GM12878 (cell line): ENCODE data around the gene ZNF32. TPM values are rescaled to one million over a fixed set of nuclear protein-coding genes. Genes with fewer than 3 reads are reported as not detected.

ENCODE experiments used
- ATAC-seq: fragments of 200-7000 bp; cut with Tn5 transposase; 3 replicates; pipeline ENCODE4 v1.9.1; 2020; ENCODE audit warnings: mild to moderate bottlenecking, moderate library complexity
- BruUV-seq: library from RNA; stranded (reverse); fragments of 400-500 nt; replicated peaks from 2 replicates; lab custom pipeline; 2021; lab: Mats Ljungman, UMichigan
- CTCF ChIA-PET: fragments of 300-600 bp; sonication (Branson Sonifier 250); formaldehyde crosslinking; extraction: SDS; loops from one replicate; lab custom pipeline; 2021; ENCODE audit warnings: inconsistent platforms; lab: Yijun Ruan, JAX
- POLR2A ChIA-PET: fragments of 350-600 bp; formaldehyde crosslinking; extraction: SDS; loops from one replicate; lab custom pipeline; 2021; ENCODE audit warnings: inconsistent platforms; lab: Charles Lee
- RAD21 ChIA-PET: fragments of 300-600 bp; sonication (Branson Sonifier 250); formaldehyde crosslinking; loops from one replicate; lab custom pipeline; 2023; ENCODE audit warnings: antibody characterized with exemption; ENCODE audit not compliant: unreplicated experiment; lab: Charles Lee
- SMC1A ChIA-PET: fragments of 300-600 bp; sonication (Branson Sonifier 250); formaldehyde crosslinking; loops from one replicate; lab custom pipeline; 2023; ENCODE audit not compliant: unreplicated experiment, uncharacterized antibody; lab: Charles Lee
- DNase-seq: peaks from one replicate; pipeline ENCODE4 v3.0.0-alpha.2; 2011; ENCODE audit warnings: low read depth, low spot score
- FAIRE-seq: peaks from 3 replicates; lab custom pipeline; 2011; peaks lifted over from hg19 to GRCh38; lab: Jason Lieb, UNC
- H2AFZ ChIP-seq: 2 replicates; pipeline ENCODE4 v1.6.0; 2011; ENCODE audit warnings: low read depth, low read length, control low read depth; ENCODE audit not compliant: control insufficient read depth
- H3K27ac ChIP-seq: 2 replicates; pipeline ENCODE4 v1.5.1; 2011; ENCODE audit warnings: control low read depth; ENCODE audit not compliant: control insufficient read depth, insufficient read depth
- H3K27me3 ChIP-seq, 2 experiments: replicated peaks in 1 of 2; 2 replicates each; pipeline versions ENCODE4 v1.6.0 to v1.6.1; 2011; ENCODE audit warnings: low read length in 1 of 2; ENCODE audit not compliant: control insufficient read depth in 2 of 2, insufficient read depth in 2 of 2
- H3K36me3 ChIP-seq, 2 experiments: 2 replicates each; pipeline ENCODE4 v1.5.1; 2011; ENCODE audit warnings: low read length in 1 of 2; ENCODE audit not compliant: control insufficient read depth in 2 of 2, insufficient read depth in 2 of 2
- H3K4me1 ChIP-seq: 2 replicates; pipeline ENCODE4 v1.6.1; 2011; ENCODE audit warnings: mild to moderate bottlenecking, low read length, moderate library complexity, mixed read lengths; ENCODE audit not compliant: control insufficient read depth, insufficient read depth
- H3K4me2 ChIP-seq: 2 replicates; pipeline ENCODE4 v1.6.0; 2011; ENCODE audit warnings: control low read depth; ENCODE audit not compliant: control insufficient read depth, insufficient read depth
- H3K4me3 ChIP-seq: fragments of 200-600 bp; sonication (generic); 2 replicates; pipeline ENCODE4 v1.5.1; 2016
- H3K79me2 ChIP-seq: 2 replicates; pipeline ENCODE4 v1.6.0; 2011; ENCODE audit warnings: low read length; ENCODE audit not compliant: control insufficient read depth, insufficient read depth
- H3K9ac ChIP-seq: 2 replicates; pipeline ENCODE4 v1.8.0; 2011; ENCODE audit warnings: low read length, control low read depth, mixed read lengths; ENCODE audit not compliant: control insufficient read depth, insufficient read depth
- H3K9me3 ChIP-seq: replicated peaks from 3 replicates; pipeline ENCODE4 v1.5.1; 2011; ENCODE audit warnings: mild to moderate bottlenecking, low read length; ENCODE audit not compliant: control insufficient read depth, insufficient read depth
- H4K20me1 ChIP-seq: 2 replicates; pipeline ENCODE4 v1.6.0; 2011; ENCODE audit not compliant: control insufficient read depth, insufficient read depth
- BHLHE40 ChIP-seq, 2 experiments: fragments of 450-650 bp in 1 of 2; IDR thresholded peaks; 2 replicates each; pipeline ENCODE4 v1.6.1; 2011 to 2017; ENCODE audit warnings: low read depth in 2 of 2, borderline replicate concordance in 1 of 2, improper control_type of control experiment in 1 of 2, low read length in 1 of 2, mild to moderate bottlenecking in 1 of 2
- CHD1 ChIP-seq: IDR thresholded peaks from 2 replicates; pipeline ENCODE4 v1.6.1; 2012; ENCODE audit warnings: low read depth, low read length, improper control_type of control experiment
- CREB1 ChIP-seq: IDR thresholded peaks from 2 replicates; pipeline ENCODE4 v1.6.1; 2012; ENCODE audit warnings: low read depth, mild to moderate bottlenecking, inconsistent platforms
- CREM ChIP-seq: IDR thresholded peaks from 2 replicates; pipeline ENCODE4 v1.6.1; 2014; ENCODE audit warnings: antibody characterized with exemption, low read depth
- FOS ChIP-seq: IDR thresholded peaks from 3 replicates; pipeline ENCODE4 v1.6.1; 2011; ENCODE audit warnings: borderline replicate concordance; ENCODE audit not compliant: insufficient read length; ENCODE audit errors: extremely low read depth
- MAX ChIP-seq: IDR thresholded peaks from 2 replicates; pipeline ENCODE4 v1.6.1; 2012; ENCODE audit warnings: low read depth, low read length, improper control_type of control experiment
- NKRF ChIP-seq: fragments of 450-650 bp; conservative IDR thresholded peaks from 2 replicates; pipeline ENCODE4 v1.6.1; 2017; ENCODE audit warnings: mild to moderate bottlenecking, moderate library complexity
- TCF12 ChIP-seq: IDR thresholded peaks from 2 replicates; pipeline ENCODE4 v1.6.1; 2011; ENCODE audit warnings: low read depth, mild to moderate bottlenecking, low read length
- ZNF592 ChIP-seq: fragments of 450-650 bp; IDR thresholded peaks from 2 replicates; pipeline ENCODE4 v1.6.1; 2017; ENCODE audit warnings: mild to moderate bottlenecking, moderate library complexity
- WGBS: methylation state at CpG from one replicate; pipeline ENCODE4 v1.1.6; 2016; ENCODE audit warnings: low lambda C conversion rate; ENCODE audit not compliant: insufficient replicate concordance, insufficient coverage; ENCODE audit errors: missing lambda C conversion rate; 5-methylcytosine and 5-hydroxymethylcytosine counted together
- in situ Hi-C: fragments of 300-500 bp; cut with MboI; formaldehyde crosslinking; loops from 9 replicates; pipeline ENCODE4 v1.14.3; 2018; ENCODE audit warnings: mixed read lengths
- intact Hi-C: fragments of 100-400 bp; cut with micrococcal nuclease; formaldehyde crosslinking; loops from one replicate; pipeline ENCODE4 v1.14.2; 2022; ENCODE audit not compliant: unreplicated experiment
- polyA plus RNA-seq, 11 experiments: library from polyadenylated mRNA; depleted of rRNA in 4 of 11; unstranded in 6 of 11; stranded (reverse) in 5 of 11; fragments of >200 nt; fragmentation: Nextera tagmentation in 4 of 11; fragmentation: Illumina TruSeq in 1 of 11; extraction: Ambion mirVana in 4 of 11; extraction: Trizol in 1 of 11; gene quantifications; 1 replicate in 1 of 11; 2 replicates in 10 of 11; pipeline versions ENCODE4 v1.2.1 to v1.2.3, GENCODE V29; 2011 to 2016; ENCODE audit warnings: inconsistent platforms in 2 of 11, missing spikeins in 2 of 11, low read depth in 1 of 11
- total RNA-seq, 4 experiments: library from RNA; depleted of rRNA in 3 of 4; stranded (reverse); fragments of >200 nt in 3 of 4; fragmentation: Illumina TruSeq in 1 of 4; extraction: Trizol in 1 of 4; gene quantifications; 2 replicates each; pipeline versions ENCODE4 v1.2.1 to v1.2.3, GENCODE V29; 2013 to 2021

Gene ZNF32
- total and polyA plus RNA-seq, 10 of the 15 experiments (the other 5 are each of a cell fraction or from before 2014, with no cell fraction given): 1.9 to 23.0 (median 3.4) TPM

- no peaks in the 10 kb centered on the region; a peak in 1 of 4 replicates for H3K27me3 ChIP-seq
- peaks cover 3% of the 10 kb centered on the region; the same call in 1 of the 2 replicates for H3K4me1 ChIP-seq
- no peaks in the 10 kb centered on the region for H4K20me1 ChIP-seq
- no peaks in the 10 kb centered on the region for H3K9me3 ChIP-seq
- intact Hi-C loops: loop anchor here (5.0 to 10.0 kb wide), 3 partner anchors 150 to 693 kb away; partner anchors contain the start of gene CXCL12
- ChIA-PET POLR2A (no interaction called here), SMC1A (no interaction called here), RAD21 (no interaction called here)
- in situ Hi-C loops: no loop called here
- H3K4me3 ChIP-seq: no peak overlapping the region
- H3K79me2 ChIP-seq: no peaks in the 10 kb centered on the region
- 6% methylated on average over 7 of the region's 7 CpGs for WGBS
- no peak overlapping the region for H2AFZ ChIP-seq
- TF ChIP-seq BHLHE40 (IDR thresholded peaks at IDR 0.05; ENCODE audit: borderline replicate concordance in 1 of 2, low read depth in 2 of 2, low read length in 1 of 2): no peak
- TF ChIP-seq MAX: no peak
- TF ChIP-seq, all 136 proteins: peak for 0
- DNase-seq (no peak), FAIRE-seq (no peak), ATAC-seq (no peak)
- no peaks in the 10 kb centered on the region for H3K36me3 ChIP-seq
- no TSS peak for BruUV-seq
- H3K9ac ChIP-seq: no peak overlapping the region
- CTCF ChIA-PET: interaction anchor here (0.7 kb wide), 1 partner anchor 692 kb away, joined by 3 read pairs; no protein-coding TSS in a partner anchor
- H3K4me2 ChIP-seq: no peak overlapping the region
- H3K27ac ChIP-seq: no peak overlapping the region
These were observed 45.8 kb upstream of the ZNF32 start for GRCh38 chr10:43694526-43694925.

- peaks cover 3% of the 10 kb centered on the region; the same call in 1 of the 2 replicates for H3K4me1 ChIP-seq
- H2AFZ ChIP-seq: no peak overlapping the region
- H3K4me2 ChIP-seq: no peak overlapping the region
- ChIA-PET RAD21 (no interaction called here), CTCF (interaction anchor here (0.5 to 1.0 kb wide), 2 partner anchors 113 to 337 kb away, joined by 4 to 6 read pairs; no protein-coding TSS in a partner anchor), POLR2A (no interaction called here), SMC1A (no interaction called here)
- intact Hi-C loops (loop anchor here (5.0 to 10.0 kb wide), 3 partner anchors 151 to 694 kb away; partner anchors contain the start of gene CXCL12), in situ Hi-C loops (no loop called here)
- H3K36me3 ChIP-seq: no peaks in the 10 kb centered on the region
- no peak overlapping the region for H3K27ac ChIP-seq
- no TSS peak for BruUV-seq
- no peaks in the 10 kb centered on the region; a peak in 1 of 4 replicates for H3K27me3 ChIP-seq
- H4K20me1 ChIP-seq: no peaks in the 10 kb centered on the region
- H3K79me2 ChIP-seq: no peaks in the 10 kb centered on the region
- no peak overlapping the region for H3K9ac ChIP-seq
- no peak overlapping the region for H3K4me3 ChIP-seq
- 36% methylated on average over 3 of the region's 3 CpGs for WGBS
- DNase-seq (no peak), FAIRE-seq (no peak), ATAC-seq (no peak)
- no peaks in the 10 kb centered on the region for H3K9me3 ChIP-seq
- TF ChIP-seq CREM (no peak), CREB1 (no peak), FOS (no peak), ZNF592 (no peak), TCF12 (no peak), CHD1 (no peak), NKRF (no peak)
These were observed 44.9 kb upstream of the ZNF32 start for GRCh38 chr10:43693602-43694001.
